Natural killer cell treated with Interleukin-12 subunit alpha and Interleukin-12 subunit beta and Interleukin-15 and Interleukin-18, amount 100 ng/mL, for 72 hours (primary cell): ENCODE data around the gene SDF4. TPM values are rescaled to one million over a fixed set of nuclear protein-coding genes. Genes with fewer than 3 reads are reported as not detected.

ENCODE experiments used
- ATAC-seq, 2 donors: fragments of 150-1000 bp; cut with Tn5 transposase in 1 of 2; sonication (Bioruptor Pico), chemical (Tn5 transposase) in 1 of 2; 2 replicates each; pipeline ENCODE4 v1.10.0; 2021
- DNase-seq: peaks from one replicate; pipeline ENCODE4 v3.0.0; 2022; ENCODE audit warnings: low spot score
- H3K27ac Mint-ChIP-seq, 2 donors: 1 replicate in 1 of 2; 2 replicates in 1 of 2; pipeline ENCODE4 v1.8.0; 2022; ENCODE audit warnings: mixed read lengths in 2 of 2, mild to moderate bottlenecking in 1 of 2, moderate library complexity in 1 of 2
- H3K27me3 Mint-ChIP-seq, 2 donors: 1 replicate in 1 of 2; 2 replicates in 1 of 2; pipeline ENCODE4 v1.8.0; 2022; ENCODE audit warnings: mixed read lengths in 2 of 2
- H3K36me3 Mint-ChIP-seq: one replicate; pipeline ENCODE4 v1.8.0; 2022; ENCODE audit warnings: mixed read lengths
- H3K4me1 Mint-ChIP-seq, 2 donors: 1 replicate in 1 of 2; 2 replicates in 1 of 2; pipeline ENCODE4 v1.8.0; 2022; ENCODE audit warnings: low read depth in 2 of 2, mixed read lengths in 2 of 2, mild to moderate bottlenecking in 1 of 2
- H3K4me3 Mint-ChIP-seq: one replicate; pipeline ENCODE4 v1.8.0; 2022; ENCODE audit warnings: mixed read lengths
- H3K9me3 Mint-ChIP-seq: 2 replicates; pipeline ENCODE4 v1.8.0; 2022; ENCODE audit warnings: mixed read lengths
- total RNA-seq, 2 donors: library from RNA; stranded (reverse); gene quantifications; one replicate each; pipeline ENCODE4 v1.2.3, GENCODE V29; 2022

The SDF4 gene
- total RNA-seq, 2 donors from 2014 or later = 243 to 251 TPM

GRCh38 chr1:1213345-1214265, 18.2 kb downstream of the SDF4 start, which contains the start of gene TNFRSF4:
TNFRSF4 (minus strand) TSS chr1:1214153; CDS start chr1:1214127, 26 bp downstream.
- peak within 1 kb of the TSS; percentile 55 to 97 for H3K27ac Mint-ChIP-seq
- DNase-seq (peak; percentile 76), ATAC-seq (peak; percentile 31 to 40)
- peaks cover 19 to 35% of the 10 kb centered on the region in 2 donors for H3K4me1 Mint-ChIP-seq
- no peaks in the 10 kb centered on the region for H3K36me3 Mint-ChIP-seq
- H3K27me3 Mint-ChIP-seq = no peaks in the 10 kb centered on the region
- H3K4me3 Mint-ChIP-seq = peak within 1 kb of the TSS; percentile 41
- no peaks in the 10 kb centered on the region for H3K9me3 Mint-ChIP-seq

GRCh38 chr1:1212780-1213344, 18.9 kb downstream of the SDF4 start:
- Mint-ChIP-seq H3K4me3 (peak overlapping the region; percentile 39), H3K27me3 (no peaks in the 10 kb centered on the region), H3K36me3 (no peaks in the 10 kb centered on the region), H3K27ac (peak overlapping the region; percentile 33 to 48), H3K4me1 (peaks cover 26 to 42% of the 10 kb centered on the region in 2 donors), H3K9me3 (no peaks in the 10 kb centered on the region)
- DNase-seq = peak; percentile 92
- ATAC-seq = peak; percentile 73 to 79

DNA sequence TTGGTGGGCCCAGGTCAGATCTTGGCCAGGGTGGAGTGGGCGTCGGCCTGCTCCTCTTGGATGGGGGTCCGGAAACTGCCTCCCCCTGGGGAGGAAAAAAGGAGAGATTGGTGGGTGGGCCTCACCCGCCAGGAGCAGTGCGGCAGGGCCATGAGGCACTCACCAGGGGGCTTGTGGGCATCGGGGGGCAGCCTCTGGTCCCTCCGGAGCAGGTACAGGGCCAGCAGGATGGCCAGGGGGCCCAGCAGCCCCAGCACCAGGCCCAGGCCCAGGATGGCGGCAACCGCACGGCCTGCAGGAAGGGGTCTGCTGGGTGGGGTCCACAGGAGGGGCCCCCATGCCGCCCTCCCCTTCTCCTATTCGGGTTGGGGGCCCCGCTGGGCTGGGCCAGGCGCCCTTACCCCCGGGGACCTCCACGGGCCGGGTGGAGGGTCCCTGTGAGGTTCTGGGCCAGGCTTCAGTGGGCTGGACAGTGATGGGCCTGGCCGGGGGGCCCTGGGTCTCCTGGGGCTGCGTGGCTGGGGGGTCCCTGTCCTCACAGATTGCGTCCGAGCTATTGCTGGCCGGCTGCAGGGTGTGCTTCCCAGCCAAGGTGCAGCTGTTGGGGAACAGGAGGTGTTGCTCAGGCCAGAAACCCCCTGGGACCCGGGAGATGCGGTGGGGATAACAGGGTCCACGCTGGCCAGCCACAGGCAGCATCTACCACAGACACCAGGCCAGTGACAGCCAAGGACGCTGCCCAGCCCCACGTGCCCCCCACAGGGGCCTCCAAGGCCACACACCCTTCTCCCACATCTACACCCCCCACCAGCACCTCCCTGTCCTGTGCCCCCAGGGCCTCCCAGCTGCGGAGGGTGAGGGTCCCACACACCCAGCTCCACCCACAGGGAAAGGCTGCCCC, 20.0 kb downstream of the SDF4 start:
- H3K4me1 Mint-ChIP-seq = peaks cover 26 to 40% of the 10 kb centered on the region in 2 donors
- H3K9me3 Mint-ChIP-seq = no peaks in the 10 kb centered on the region
- DNase-seq = no peak
- H3K27me3 Mint-ChIP-seq = no peaks in the 10 kb centered on the region
- ATAC-seq = no peak
- H3K36me3 Mint-ChIP-seq = no peaks in the 10 kb centered on the region
- peak overlapping the region; percentile 33 to 48 for H3K27ac Mint-ChIP-seq
- H3K4me3 Mint-ChIP-seq = peak overlapping the region; percentile 39

GRCh38 chr1:1210726-1211540, 20.9 kb downstream of the SDF4 start:
- Mint-ChIP-seq H3K4me3 (no peak overlapping the region), H3K27ac (peak overlapping the region in 1 of 2 donors; percentile 33), H3K36me3 (no peaks in the 10 kb centered on the region), H3K27me3 (no peaks in the 10 kb centered on the region), H3K4me1 (peaks cover 21 to 34% of the 10 kb centered on the region in 2 donors), H3K9me3 (no peaks in the 10 kb centered on the region)
- DNase-seq (no peak), ATAC-seq (no peak)

DNA sequence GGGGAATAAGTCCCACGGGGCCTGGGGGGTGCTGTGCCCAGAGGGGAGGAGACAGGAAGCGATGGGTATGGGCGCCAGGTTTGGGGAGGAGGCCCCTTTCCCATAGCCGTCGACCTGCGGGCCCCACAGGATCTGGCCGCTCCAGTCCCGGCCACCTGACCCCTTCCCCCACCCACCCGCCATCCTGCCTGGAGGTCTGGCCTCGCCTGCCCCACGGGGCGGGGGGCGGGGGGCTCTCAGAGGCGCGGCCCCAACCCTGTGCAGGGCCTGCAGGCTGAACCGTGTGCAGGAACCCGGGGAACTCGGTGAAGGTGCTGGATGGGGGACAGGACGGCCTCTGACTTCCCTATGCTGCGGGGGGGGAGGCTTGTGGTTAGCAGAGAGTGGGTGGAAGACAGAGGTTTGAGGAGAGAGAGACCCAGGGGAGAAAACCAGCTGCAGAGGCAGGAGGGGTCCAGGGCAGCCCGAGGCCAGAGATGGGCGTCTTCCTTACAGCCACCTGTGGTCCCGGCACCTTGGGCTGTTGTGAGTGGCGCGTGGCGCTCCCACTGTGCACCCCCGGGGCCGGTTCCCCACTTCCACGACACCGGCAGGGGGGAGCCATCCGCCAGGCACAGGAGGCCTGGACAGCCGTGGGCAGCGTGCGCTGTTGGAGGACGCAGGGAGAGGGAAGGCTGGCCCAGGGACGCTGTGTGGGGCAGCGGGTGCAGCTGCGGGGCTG, 22.9 kb downstream of the SDF4 start:
- H3K27me3 Mint-ChIP-seq = no peaks in the 10 kb centered on the region
- peak overlapping the region; percentile 73 for H3K4me3 Mint-ChIP-seq
- H3K27ac Mint-ChIP-seq = peak overlapping the region; percentile 85 to 96
- ATAC-seq (peak in 1 of 2 donors; percentile 22), DNase-seq (peak; percentile 87)
- H3K36me3 Mint-ChIP-seq = no peaks in the 10 kb centered on the region
- peaks cover 10 to 28% of the 10 kb centered on the region in 2 donors for H3K4me1 Mint-ChIP-seq
- H3K9me3 Mint-ChIP-seq = no peaks in the 10 kb centered on the region

DNA sequence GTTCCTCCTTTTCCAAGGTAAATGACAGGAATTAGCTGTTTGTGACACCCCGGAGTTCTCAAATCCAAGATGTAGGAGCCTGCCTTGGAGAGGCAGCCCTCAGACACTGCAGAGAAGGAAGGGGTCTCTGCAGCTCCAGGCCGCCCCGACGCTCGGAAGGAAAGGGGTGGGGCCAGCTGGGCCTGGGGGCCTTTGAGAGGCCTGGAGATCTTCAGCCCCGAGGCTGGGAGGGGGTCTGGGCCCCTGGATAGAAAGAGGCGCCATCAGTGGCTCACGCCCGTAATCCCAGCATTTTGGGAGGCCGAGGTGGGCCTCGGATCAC, 24.3 kb downstream of the SDF4 start:
- peaks cover 10 to 28% of the 10 kb centered on the region in 2 donors for H3K4me1 Mint-ChIP-seq
- no peaks in the 10 kb centered on the region for H3K27me3 Mint-ChIP-seq
- H3K27ac Mint-ChIP-seq = peak overlapping the region; percentile 85 to 96
- H3K4me3 Mint-ChIP-seq = peak overlapping the region; percentile 73
- H3K9me3 Mint-ChIP-seq = no peaks in the 10 kb centered on the region
- DNase-seq = no peak
- no peak for ATAC-seq
- H3K36me3 Mint-ChIP-seq = no peaks in the 10 kb centered on the region

- H3K9me3 Mint-ChIP-seq = no peaks in the 10 kb centered on the region
- no peak for DNase-seq
- H3K27ac Mint-ChIP-seq = peak overlapping the region; percentile 85 to 96
- H3K4me3 Mint-ChIP-seq = peak overlapping the region; percentile 74
- H3K27me3 Mint-ChIP-seq = no peaks in the 10 kb centered on the region
- H3K4me1 Mint-ChIP-seq = peaks cover 10 to 28% of the 10 kb centered on the region in 2 donors
- ATAC-seq = no peak
- no peaks in the 10 kb centered on the region for H3K36me3 Mint-ChIP-seq
Observed at GRCh38 chr1:1206966-1207531, 24.8 kb downstream of the SDF4 start.

DNA sequence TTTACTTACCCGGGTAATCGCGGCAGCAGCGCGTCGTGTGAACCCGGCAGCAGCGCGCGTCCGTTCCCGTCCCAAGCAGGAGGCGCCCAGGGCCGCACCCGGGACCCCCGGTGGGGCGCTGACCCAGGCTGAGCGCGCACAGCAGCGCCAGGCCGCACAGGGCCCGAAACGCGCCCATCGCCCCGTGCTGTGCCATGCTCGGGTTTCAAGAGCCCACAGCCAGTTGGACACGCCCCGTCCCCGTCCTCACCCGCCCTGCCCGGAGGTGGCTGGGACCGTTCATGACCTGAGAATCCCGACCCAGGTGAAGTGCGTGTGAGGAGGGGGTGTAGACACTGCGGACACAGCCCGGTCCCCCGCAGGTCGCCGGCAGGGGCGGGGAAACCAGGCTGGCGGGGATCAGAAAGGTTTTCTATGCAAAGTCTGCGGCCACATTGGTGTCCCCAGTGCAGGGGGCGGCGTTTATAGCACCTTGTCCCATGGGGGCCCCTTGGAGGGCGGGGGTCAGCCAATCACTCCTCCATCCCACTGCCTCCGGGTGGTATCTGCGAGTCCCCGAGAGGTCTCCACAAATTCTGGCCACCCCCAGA, 25.3 kb downstream of the SDF4 start, which contains the start of gene TNFRSF18:
Gene TNFRSF18, minus strand, starts transcription at position 217 of the 590 bp plus-strand sequence. Its CDS starts 21 bp downstream, at position 196.
- Mint-ChIP-seq H3K27me3 (no peaks in the 10 kb centered on the region), H3K4me3 (peak within 1 kb of the TSS; percentile 78), H3K27ac (peak within 1 kb of the TSS; percentile 85 to 96), H3K9me3 (no peaks in the 10 kb centered on the region), H3K36me3 (no peaks in the 10 kb centered on the region), H3K4me1 (peaks cover 10 to 28% of the 10 kb centered on the region in 2 donors)
- peak; percentile 29 for ATAC-seq
- DNase-seq = peak; percentile 74

DNA sequence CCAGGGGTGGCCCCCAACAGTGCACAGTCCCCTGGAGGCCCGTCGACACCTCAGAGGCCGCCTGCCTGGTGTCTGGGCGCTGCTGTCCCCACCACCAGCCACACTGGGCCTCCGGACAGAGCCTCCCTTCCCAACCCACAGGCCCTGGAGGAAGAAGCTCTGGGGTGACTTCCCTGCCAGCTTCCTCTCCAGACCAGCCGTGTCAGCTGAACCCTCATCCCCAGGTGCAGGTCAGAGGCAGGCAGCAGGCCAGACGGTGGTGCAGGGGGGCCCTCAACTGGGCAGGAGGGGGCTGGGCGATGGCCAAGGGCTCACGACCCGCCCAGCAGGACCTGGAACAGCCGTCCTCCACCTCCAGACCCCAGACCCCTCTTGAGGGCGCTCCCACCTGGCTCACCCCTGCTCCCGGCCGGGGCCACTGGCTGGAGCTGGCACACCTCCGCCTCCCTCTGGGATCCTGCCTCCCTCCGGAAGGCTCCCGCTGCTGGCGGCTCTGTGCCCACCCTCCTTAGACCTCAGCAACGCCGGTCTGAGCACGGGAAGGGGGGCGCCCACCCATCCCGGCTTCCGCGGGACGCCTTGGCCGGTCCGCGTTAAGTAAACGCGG, 25.9 kb downstream of the SDF4 start:
- peak overlapping the region; percentile 78 for H3K4me3 Mint-ChIP-seq
- ATAC-seq (no peak), DNase-seq (no peak)
- peak overlapping the region; percentile 50 to 76 for H3K27ac Mint-ChIP-seq
- H3K9me3 Mint-ChIP-seq = no peaks in the 10 kb centered on the region
- H3K4me1 Mint-ChIP-seq = peaks cover 10 to 24% of the 10 kb centered on the region in 2 donors
- H3K27me3 Mint-ChIP-seq = no peaks in the 10 kb centered on the region
- H3K36me3 Mint-ChIP-seq = no peaks in the 10 kb centered on the region

- Mint-ChIP-seq H3K9me3 (no peaks in the 10 kb centered on the region), H3K4me3 (peak overlapping the region; percentile 78), H3K4me1 (peaks cover 15 to 27% of the 10 kb centered on the region in 2 donors), H3K27ac (peak overlapping the region; percentile 50 to 76), H3K36me3 (no peaks in the 10 kb centered on the region), H3K27me3 (no peaks in the 10 kb centered on the region)
- no peak for ATAC-seq
- no peak for DNase-seq
Observed at GRCh38 chr1:1204998-1205768, 26.6 kb downstream of the SDF4 start.

GRCh38 chr1:1204425-1204920, 27.3 kb downstream of the SDF4 start:
- Mint-ChIP-seq H3K4me1 (peaks cover 15 to 24% of the 10 kb centered on the region in 2 donors), H3K4me3 (peak overlapping the region; percentile 39), H3K27ac (peak overlapping the region; percentile 50 to 76), H3K9me3 (no peaks in the 10 kb centered on the region), H3K36me3 (no peaks in the 10 kb centered on the region), H3K27me3 (no peaks in the 10 kb centered on the region)
- ATAC-seq (no peak), DNase-seq (no peak)
